Eye (tissue), 1 donor: ENCODE results near the gene RNF113B.

ENCODE experiments used
- DNase-seq: peaks from one replicate; pipeline ENCODE4 v3.0.0-alpha.2; 2015

The RNF113B gene

DNA sequence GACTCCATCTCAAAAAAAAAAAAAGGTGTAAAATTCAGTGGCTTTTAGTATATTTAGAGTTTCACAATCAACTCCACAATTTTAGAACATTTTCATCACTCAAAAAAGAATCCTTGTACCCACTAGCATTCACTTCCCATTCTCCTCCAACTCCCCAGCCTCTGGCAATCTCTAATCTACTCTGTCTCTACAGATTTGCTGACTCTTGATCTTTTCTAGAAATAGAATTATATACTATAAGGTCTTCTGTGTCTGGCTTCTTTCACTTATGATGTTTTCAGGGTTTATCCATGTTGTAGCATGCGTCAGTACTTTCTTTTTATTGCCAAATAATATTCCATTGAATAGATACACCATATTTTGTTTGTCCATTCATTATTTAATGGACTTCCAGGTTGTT, 42.2 kb downstream of the RNF113B start:
- DNase-seq, result no peak

DNA sequence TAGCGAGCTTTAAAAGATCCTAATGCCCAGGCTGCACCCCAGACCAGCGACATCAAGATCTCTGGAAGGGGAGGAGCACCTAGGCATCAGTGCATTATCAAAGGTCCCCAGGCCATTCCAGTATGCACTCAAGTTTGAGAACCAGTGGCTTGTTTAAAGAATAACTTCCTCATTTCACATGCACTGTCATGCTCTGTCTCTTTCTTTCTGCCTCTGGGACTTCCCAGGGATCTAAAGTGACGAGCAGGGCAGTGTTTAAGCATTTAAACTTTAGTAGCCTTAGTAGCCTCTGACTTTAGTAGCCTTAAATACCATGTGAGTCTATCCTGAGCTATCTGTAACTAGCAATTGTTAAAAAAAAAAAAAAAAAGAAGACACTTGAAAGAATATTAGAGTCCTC, 43.1 kb downstream of the RNF113B start:
- no peak for DNase-seq

DNA sequence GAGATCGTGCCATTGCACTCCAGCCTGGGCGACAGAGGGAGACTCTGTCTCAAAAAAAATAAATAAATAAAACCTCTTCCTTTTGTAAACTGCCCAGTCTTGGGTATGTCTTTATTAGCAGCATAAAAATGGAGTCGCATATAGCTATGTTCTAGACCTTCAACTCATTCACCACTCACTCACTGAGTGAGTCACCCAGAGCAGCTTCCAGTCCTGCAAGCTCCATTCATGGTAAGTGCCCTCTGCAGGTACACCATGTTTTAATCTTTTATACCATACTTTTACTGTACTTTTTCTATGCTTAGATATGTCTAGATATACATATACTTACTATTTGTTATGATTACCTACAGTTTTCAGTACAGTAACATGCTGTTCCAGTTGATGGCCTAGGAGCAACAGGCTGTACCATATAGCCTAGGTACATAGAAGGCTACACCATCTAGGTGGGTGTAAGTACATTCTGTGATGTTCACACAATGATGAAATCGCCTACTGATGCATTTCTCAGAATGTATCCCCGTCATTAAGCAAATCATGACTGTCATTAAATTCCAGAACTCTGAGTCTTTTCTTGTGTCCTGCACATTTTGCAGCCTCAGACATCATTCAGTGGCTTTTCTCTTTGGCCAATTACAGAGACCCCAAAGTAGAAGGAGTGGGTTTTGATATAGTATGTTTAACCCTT, 47.9 kb downstream of the RNF113B start:
- DNase-seq, result no peak
